Endothelial cell of hepatic sinusoid (primary cell): ENCODE measurements around the gene IFT122.
"Not testable (repeated sequence)": the region's sequence is repeated elsewhere in the genome, so short reads cannot be mapped to it uniquely, and the experiment has no call there.

Source experiments
- in situ Hi-C: cut with HindIII; loops from 2 replicates; pipeline ENCODE4 v1.10.0; 2017; ENCODE audit warnings: low sequenced_read_pairs

Gene IFT122

DNA sequence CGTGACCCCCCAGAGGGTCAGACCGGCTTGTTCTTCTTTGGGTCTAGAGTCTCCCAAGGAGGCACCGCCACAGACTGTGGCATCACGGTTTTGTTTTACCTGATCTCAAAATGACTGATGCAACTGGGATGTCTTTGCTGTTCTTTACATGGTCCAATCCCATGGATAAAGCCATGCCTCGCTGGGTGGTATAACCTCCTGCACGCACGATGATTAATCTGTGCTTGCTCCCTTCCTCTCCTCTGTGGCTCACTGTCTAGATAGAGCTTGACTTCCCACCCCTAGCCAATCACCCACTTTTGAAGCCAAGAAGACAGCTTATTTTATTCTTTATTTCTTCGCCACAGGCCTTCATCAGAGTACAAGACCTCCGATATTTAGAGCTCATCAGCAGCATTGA lies 51.8 kb downstream of the IFT122 start:
- in situ Hi-C loops, result loop anchor here (5.0 kb wide), 1 partner anchor 51 kb away; the partner anchor contains the start of gene H1-8

DNA sequence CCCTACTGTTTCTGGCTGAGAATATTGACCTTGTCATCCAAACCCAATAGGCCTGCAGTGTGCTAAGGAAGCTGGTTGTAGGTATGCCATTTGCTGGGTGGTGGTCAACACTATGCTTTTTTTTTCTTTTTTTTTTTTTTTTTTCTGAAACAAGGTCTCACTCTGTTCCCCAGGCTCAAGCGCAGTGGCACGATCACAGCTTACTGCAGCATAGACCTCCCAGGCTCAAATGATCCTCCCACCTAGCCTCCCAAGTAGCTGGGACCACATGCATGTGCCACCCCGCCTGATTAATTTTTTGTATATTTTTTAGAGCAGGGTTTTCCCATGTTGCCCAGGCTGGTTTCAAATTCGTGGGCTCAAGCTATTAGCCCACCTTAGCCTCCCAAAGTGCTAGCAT lies 52.7 kb downstream of the IFT122 start:
- in situ Hi-C loops, result loop anchor here (5.0 kb wide), 1 partner anchor 50 kb away; the partner anchor contains the start of gene H1-8

DNA sequence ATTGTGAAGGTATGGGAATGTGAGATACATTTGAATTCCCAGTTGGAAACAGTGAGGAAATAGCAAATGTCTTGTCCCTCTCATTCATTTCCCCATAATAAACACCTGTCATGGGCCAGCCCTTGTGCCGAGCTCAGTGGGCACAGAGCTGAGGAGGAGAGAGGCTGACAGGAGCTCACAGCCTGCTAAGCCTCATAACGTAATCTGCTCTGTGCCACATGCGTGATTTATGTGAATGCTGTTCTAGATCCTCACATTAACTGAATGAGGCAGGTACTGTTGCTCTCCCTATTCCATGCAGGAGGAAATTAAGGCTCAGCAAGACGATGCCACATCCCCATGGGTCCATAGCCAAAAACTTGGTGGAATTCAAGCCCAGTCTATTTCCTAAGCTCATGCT lies 53.2 kb downstream of the IFT122 start:
- in situ Hi-C loops, result loop anchor here (5.0 kb wide), 1 partner anchor 49 kb away; the partner anchor contains the start of gene H1-8

DNA sequence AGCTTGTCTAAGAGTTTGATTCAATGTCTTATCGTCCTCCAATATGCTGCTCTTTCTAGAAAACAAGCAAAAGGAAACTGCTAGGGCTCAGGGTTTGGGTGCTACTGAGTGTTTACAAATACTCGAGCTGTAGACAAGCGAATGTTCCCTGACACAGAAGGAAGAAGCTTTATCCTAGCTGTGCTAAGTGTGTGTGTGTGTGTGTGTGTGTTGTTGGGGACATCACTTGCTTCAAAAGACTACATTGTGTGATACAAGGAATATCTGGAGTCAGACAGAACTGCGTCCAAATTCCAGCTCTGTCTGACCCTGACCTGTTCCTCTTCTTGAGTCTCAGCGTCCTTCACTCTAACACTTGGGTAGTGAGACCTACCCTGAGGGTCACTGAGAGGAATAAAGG lies 54.5 kb downstream of the IFT122 start:
- in situ Hi-C loops, result loop anchor here (5.0 kb wide), 1 partner anchor 48 kb away; the partner anchor contains the start of gene H1-8

DNA sequence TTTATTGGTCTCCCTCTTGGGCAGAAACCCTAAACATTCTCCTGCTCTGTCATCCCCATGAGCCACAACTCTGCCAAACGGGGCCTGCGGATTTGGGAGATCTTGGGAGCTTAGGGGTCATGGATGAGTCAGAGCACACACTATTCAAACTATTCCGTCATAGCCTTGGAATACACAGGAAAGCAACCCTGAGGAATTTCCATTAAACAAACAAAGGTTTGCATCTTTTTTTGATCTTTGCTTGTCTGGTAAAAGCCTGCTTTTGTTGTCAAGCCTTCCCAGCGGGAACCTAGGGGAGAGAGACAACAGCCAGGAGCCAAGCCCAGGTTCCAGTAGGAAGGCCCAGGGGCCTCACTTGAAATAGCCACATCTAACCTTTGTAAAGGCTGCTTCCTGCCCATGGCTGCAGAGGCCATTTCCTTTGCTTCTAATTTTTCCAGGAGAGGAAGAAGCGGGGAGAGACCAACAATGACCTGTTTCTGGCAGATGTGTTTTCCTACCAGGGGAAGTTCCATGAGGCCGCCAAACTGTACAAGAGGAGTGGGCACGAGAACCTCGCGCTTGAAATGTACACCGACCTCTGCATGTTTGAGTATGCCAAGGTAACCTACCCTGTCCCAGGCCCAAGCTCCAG lies 55.1 kb downstream of the IFT122 start:
- in situ Hi-C loops, result not testable (repeated sequence)

DNA sequence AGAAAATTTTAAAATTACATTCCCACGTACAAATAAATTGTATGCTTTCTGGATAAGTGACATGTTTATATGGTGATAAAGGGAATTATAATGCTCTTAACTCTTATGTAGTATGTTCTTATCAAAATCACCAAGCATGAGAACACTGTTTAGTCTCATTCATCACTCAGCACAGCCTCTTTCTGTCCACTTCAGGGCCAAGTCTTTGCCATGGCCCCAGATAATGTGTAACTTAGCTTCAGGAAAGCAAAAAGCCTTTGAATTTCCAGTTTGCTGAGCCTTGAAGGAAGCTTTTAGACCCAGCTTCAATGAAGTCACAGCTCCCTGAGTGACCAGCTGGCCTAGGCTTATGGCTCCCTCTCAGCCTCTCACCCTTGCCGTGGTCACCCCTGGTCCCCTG lies 57.9 kb downstream of the IFT122 start:
- in situ Hi-C loops, result not testable (repeated sequence)

DNA sequence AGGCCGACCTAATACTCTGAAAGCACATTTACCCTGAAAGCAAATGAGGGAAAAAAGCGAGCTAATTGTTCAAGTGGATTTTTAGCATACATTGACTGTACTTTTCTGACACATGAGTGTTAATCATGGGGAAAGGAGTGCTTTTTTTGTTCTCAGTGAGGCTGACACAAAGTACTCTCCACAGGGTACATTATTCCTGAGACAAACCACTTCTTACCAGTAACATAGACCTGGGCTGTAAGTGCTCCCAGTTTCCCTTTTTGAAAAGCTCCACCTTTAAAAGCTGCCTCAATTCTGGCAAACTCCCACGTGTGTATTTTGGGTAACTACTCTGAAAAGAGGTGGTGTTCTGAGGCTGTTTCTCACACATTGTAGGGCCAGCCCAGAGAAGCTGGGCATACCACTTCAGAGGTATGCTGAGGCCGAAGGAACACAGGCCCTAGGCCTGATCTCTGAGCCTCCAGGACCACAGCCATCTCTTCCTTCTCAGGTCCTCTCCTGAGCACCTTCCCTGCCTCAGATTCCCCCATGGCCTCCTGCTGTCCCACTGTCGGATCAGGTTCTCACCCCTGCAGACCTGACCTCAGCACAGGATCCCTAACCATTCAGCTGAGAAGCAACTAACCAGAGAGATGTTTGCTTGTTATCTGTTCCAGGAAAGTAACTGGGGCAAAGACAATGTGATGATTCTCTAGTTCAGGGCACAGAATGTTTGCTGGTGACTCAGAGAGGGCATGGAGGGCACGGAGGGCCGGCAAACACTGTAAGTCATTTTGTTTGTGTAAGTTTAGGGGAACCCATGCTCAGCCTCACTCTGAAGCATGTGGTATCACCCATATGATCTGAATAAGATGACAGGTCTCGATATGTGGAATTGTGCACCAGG lies 58.8 kb downstream of the IFT122 start:
- in situ Hi-C loops, result not testable (repeated sequence)

DNA sequence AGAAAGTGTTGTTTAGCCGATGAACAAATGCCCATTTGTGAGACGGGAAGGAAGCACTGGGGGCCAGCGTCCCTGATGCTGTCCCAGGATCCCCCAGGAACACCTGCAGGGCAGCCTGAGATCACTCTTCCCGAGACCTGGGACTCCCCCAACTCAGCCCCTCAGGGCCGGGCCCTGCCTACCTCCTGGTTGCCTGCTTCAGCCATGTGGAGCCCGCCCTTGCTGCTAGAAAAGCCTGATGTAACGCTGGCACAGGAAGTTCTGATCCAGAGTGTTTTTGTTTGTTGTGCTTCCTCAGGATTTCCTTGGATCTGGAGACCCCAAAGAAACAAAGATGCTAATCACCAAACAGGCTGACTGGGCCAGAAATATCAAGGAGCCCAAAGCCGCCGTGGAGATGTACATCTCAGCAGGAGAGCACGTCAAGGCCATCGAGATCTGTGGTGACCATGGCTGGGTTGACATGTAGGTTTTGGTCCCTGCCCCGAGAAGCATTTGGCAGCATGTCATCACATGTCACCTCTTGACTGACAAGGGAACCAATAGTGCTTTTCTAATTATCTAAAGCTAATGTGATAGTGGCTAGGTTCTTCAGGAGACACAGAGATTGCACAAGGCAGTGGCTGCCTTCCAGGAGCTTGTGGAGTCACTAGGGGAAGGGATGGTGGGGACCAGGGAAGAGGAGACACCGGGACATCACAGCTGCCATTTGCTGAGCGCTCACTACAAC lies 59.7 kb downstream of the IFT122 start:
- in situ Hi-C loops, result not testable (repeated sequence)

DNA sequence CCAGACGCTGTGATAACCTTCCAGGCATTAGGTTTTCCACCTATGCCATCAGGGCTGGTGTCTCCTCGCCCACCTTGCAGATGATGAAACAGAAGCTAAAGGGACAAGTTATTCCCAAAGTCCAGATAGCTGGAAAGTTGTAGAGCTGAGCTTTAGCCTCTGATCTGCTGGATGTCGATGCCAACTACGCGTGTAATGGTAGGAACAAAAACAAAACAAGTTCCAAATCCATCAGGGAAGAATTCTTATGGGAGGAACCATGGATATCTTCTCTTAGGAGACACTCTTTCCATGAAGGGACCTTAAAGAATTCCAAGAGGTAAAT lies 60.3 kb downstream of the IFT122 start:
- in situ Hi-C loops, result no loop called here

DNA sequence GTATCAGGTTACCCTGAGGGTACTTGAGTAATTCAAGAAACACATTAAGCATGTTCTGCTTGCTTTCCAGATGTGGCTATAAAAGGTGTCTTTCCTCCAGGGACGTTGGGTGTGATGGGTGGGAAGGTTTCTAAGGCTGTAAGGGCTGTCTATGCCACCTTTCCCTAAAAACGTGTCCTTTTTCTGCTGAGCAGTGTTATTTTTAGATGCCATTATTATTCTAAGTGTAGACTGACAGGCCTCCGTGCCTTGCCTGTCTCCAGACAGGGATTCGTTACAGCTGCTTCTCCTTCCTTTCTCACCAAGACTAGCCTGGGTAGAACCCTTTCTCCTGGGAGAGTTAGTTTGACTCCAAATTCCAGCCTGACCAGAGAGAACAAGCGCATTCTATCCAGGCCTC lies 61.6 kb downstream of the IFT122 start:
- in situ Hi-C loops, result no loop called here

DNA sequence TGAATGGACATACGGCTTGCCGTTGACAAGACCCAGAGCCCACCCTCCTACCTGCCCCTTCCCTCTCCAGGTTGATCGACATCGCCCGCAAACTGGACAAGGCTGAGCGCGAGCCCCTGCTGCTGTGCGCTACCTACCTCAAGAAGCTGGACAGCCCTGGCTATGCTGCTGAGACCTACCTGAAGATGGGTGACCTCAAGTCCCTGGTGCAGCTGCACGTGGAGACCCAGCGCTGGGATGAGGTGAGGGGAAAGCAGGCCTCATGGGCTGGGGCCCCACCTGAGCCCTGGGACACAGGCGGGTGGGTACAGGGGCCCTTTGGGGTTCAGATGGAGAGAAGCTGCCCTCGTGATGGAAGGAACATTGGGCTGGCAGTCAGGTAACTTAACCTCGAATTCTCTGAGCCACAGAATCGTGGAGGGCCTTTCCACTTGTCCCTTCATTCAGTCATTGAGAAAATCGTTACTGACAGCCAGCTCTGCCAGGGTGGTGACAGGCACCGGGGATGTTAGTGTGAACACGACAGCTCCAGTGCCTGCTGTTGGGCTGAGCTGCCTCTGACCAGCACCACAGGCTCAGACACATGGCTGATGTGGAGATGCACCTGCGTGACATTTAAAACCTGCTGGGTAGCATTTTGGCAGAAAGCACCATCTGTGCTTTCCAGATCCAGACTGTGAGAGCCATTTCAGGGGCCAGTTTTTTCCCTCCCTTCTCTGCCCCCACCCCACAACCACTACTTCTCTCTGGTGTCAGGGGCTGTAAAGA lies 62.8 kb downstream of the IFT122 start:
- in situ Hi-C loops, result no loop called here

DNA sequence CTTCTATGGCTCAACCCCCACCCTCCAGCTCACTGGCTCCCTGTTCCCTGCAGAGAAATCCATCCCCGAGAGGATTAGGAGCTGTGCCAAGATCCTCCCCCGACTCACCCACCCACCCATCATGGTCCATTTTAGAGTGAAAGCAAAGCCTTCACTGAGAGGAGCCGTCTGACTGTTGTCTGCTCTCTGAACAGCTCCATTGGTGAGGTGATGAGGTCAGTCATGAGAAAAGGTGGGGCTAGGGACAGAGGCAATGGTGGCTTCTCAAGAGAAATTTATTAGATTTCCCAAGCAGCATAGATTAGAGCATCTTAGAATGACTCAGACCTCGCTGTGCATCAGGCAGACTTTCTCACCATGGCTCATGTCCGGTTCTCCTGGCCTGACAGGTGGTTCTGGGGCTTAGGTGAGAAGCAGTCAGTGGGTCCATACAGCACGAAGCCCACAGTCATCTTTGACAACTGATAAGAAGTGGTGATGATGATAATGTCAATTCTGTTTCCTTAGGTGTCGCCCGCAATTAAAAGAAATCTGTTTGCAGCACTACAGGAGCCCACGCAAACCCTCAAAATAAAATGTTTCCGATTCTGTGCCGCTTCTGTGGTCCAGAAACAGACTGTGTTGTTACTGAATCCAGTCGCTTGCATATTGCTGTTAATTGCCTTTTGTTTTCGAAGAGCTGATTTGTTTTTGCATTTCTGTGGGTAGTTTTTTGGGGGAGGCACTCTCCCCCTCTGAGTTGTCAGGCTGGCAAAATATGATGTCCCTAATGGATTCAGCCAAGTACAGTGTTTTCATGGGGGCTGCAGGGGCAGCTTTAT lies 63.7 kb downstream of the IFT122 start:
- in situ Hi-C loops, result no loop called here

DNA sequence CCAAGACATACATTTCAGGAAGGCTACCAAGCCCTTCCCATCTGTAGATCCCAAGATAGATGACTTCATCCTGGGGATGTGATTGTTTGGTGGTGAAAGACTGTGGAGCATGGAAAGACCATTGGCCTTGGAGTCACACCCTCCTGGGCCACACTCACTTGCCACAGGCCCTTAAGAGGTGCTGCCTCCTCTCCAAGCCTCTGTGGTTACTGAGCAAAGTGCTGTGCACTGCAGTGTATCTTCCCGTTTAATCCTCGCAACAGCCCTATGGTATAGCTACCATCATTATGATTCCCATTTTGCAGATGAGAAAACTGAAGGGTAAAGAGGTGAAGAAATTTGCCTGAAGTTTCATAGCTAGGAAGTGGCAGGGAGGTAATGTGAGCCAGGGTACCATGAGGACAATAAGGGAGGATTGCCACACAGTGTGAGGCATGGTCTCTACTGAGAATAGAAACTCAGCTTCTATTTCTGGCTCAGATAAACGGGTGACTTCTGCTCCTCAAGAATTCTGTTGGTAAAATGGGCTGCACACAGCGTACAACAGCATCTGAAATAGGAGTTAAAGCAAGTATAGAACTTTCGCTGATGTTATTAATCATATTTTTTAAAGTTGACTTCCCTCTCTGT lies 64.6 kb downstream of the IFT122 start:
- in situ Hi-C loops, result no loop called here

DNA sequence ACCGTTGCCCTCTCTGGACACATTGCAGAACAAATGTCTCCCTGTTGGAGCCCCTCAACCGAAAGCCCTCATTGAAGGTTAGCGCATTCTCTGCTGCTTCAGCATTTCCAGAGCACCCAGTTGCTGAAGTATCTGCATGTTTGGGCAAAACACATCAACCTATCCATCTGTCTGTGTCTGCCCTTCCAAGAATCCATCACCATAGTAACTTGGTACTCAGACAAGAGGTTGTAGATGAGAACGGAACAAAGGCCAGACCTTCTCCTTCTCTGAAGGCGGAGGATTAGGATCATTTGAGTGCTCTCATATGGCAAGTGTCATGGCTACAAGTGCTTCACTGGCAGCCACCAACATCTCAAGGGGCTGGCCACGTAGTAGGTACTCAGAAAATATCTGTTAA lies 65.3 kb downstream of the IFT122 start:
- in situ Hi-C loops, result no loop called here

DNA sequence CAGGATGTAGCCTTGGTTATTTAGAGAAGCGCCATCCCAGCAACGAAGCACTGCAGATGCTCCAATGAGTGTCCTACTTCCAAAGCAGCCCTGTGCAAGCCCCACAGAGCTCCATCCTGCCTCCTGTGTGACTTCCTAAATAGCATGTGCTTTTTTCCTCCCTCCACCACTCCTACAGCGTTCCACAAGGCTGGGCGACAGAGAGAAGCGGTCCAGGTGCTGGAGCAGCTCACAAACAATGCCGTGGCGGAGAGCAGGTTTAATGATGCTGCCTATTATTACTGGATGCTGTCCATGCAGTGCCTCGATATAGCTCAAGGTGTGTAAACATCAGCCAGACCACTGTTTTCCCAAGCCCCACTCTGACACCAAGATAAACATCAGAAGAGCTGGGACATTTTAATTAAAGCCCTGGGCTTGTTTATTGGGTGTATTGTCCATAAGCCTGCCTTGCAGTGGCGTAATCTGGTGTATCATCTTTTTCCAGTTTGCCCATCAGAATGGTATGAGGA lies 66.3 kb downstream of the IFT122 start:
- in situ Hi-C loops, result no loop called here

DNA sequence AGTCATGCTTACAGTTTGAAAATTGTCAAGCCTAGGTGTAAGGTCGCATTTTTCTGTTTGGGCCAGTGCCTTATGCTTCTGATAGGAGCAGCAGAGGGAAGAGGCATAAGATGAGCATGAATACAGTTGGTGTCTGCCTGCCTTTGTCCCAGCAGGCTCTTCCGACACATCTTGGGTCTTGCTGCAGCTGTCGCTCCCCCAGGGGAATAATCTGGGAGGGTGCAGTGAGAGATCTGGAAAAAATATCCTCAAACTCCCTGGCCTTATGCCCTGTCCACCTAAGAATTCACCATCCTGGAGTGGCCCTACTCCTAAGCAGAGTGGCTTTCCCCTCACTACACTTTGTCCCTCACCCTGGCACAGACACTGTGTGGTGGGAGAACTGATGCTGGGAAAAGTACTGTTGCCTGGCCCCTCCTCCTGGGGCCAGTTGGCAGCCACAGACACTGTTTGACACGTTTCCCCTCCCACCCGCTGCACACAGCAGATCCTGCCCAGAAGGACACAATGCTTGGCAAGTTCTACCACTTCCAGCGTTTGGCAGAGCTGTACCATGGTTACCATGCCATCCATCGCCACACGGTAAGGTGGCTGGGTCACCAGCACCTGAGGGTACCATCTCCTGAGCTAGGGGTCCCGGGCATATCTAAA lies 67.3 kb downstream of the IFT122 start:
- in situ Hi-C loops, result no loop called here

DNA sequence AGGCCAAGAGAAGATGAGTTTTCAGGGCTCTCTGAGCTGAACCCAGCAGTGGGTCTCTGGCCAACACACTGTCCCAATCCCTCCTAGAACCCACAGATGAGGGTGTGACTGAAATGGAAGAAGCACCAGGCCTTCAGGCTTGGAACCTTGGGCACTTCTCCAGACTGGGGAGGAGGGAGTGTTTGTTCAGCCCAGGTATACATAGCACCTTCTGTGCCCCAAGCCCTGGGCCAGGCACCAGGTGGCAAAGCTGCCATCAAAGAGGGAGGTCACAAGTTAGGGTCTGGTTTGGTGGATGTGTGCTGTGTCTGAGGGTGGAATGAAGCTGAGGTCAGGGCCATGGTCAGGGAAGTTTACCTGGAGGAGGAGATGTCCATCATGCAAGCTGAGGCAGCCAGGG lies 72.6 kb downstream of the IFT122 start:
- in situ Hi-C loops, result no loop called here

DNA sequence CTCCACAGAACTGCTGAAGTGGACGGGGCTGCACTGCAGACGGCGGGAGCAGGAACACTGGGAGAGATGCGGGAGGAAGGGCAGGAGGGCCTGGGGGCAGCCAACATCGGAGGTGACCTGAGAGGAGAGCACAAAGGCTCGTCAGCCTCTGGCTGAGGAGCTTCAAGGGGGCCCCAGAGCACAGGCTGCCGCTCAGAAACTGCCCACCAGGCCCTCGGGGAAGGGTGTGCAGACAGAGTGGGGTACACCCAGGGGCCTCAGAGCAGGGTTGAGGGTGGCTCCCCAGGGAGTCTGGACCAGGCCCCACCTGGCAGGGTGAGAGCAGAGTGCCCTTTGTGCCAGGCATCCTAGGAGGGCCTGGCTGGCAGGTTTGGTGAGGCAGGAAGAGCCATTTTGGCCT lies 73.7 kb downstream of the IFT122 start:
- in situ Hi-C loops, result no loop called here

DNA sequence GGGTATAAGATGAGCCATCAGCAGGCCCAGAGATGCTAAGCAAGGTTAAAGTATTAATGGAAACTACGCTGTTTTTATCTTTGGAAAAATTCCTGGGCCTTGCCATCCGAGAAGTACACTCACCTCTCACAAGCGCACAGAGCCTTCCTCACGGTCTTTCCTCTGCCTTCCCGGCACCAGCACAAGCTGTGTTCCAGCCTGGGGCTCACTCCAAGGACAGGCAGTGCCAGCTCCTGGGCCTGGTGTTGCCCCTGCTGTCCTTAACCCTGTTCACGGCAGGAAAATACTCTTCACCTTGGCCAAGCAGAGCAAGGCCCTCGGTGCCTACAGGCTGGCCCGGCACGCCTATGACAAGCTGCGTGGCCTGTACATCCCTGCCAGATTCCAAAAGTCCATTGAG lies 74.1 kb downstream of the IFT122 start:
- in situ Hi-C loops, result no loop called here
